Right ventricle myocardium inferior (tissue), 1 donor: ENCODE results near the gene AVEN. TPM values are rescaled to one million over a fixed set of nuclear protein-coding genes. Genes with fewer than 3 reads are reported as not detected.
"Not testable (repeated sequence)": the region's sequence is repeated elsewhere in the genome, so short reads cannot be mapped to it uniquely, and the experiment has no call there.

Experiments used
- ATAC-seq: fragments of 200-7000 bp; cut with Tn5 transposase; one replicate; pipeline ENCODE4 v1.9.1; 2020; ENCODE audit warnings: mild to moderate bottlenecking, moderate library complexity
- DNase-seq: peaks from one replicate; pipeline ENCODE4 v3.0.0; 2021; ENCODE audit errors: missing footprints
- intact Hi-C: fragments of 100-400 bp; cut with DNase I; formaldehyde crosslinking; loops from one replicate; pipeline ENCODE4 v1.11.0; 2022
- total RNA-seq: library from RNA; stranded (reverse); fragmentation: NEBNext Ultra II Directional; extraction: Animal tissue kit (Norgen Biotek cat#: 25700); gene quantifications from one replicate; pipeline ENCODE4 v1.2.1, GENCODE V29; 2021
- donor health status: DM: no; HTN: yes; CAD: no; lungs with severe emphysema.

The AVEN gene
- total RNA-seq, 1 donor from 2014 or later: 29.0 TPM

GRCh38 chr15:34046471-34047145, 7.6 kb upstream of the AVEN start:
- ATAC-seq (no peak), DNase-seq (no peak)
- intact Hi-C loops: no loop called here

- intact Hi-C loops: no loop called here
- ATAC-seq (no peak), DNase-seq (no peak)
Observed at GRCh38 chr15:34043813-34044212, 4.8 kb upstream of the AVEN start.

GRCh38 chr15:34043391-34043790, 4.4 kb upstream of the AVEN start:
- no peak for DNase-seq
- intact Hi-C loops: no loop called here
- ATAC-seq: no peak

GRCh38 chr15:34039790-34040113, 748 bp upstream of the AVEN start:
- no peak for ATAC-seq
- intact Hi-C loops: no loop called here

GRCh38 chr15:34038023-34038870, 757 bp downstream of the AVEN start:
- intact Hi-C loops: no loop called here
- ATAC-seq: peak; percentile 95
- peak; percentile 92 for DNase-seq

More at GRCh38 chr15:34039790-34040113, 748 bp upstream of the AVEN start:
- no peak for DNase-seq

- intact Hi-C loops: no loop called here
- DNase-seq: no peak
Observed at GRCh38 chr15:34031987-34032760, 6.8 kb downstream of the AVEN start.

GRCh38 chr15:34027606-34028005, 11.4 kb downstream of the AVEN start:
- DNase-seq (no peak), ATAC-seq (no peak)
- intact Hi-C loops: no loop called here

More at GRCh38 chr15:34031987-34032760, 6.8 kb downstream of the AVEN start:
- no peak for ATAC-seq

GRCh38 chr15:34025252-34025651, 13.8 kb downstream of the AVEN start:
- intact Hi-C loops: no loop called here
- ATAC-seq (no peak), DNase-seq (no peak)

- no peak for ATAC-seq
- intact Hi-C loops: no loop called here
- no peak for DNase-seq
Observed at GRCh38 chr15:34023907-34024306, 15.1 kb downstream of the AVEN start.

GRCh38 chr15:34019369-34019990, 19.5 kb downstream of the AVEN start:
- DNase-seq: no peak
- no peak for ATAC-seq
- intact Hi-C loops: no loop called here

GRCh38 chr15:34018738-34019137, 20.3 kb downstream of the AVEN start:
- DNase-seq, ATAC-seq, intact Hi-C loops: not testable (repeated sequence)

- ATAC-seq (no peak), DNase-seq (no peak)
- intact Hi-C loops: no loop called here
Observed at GRCh38 chr15:34018021-34018645, 20.9 kb downstream of the AVEN start.

GRCh38 chr15:34014556-34014955, 24.4 kb downstream of the AVEN start:
- intact Hi-C loops: no loop called here
- ATAC-seq: no peak

GRCh38 chr15:34013746-34014145, 25.3 kb downstream of the AVEN start:
- no peak for ATAC-seq
- intact Hi-C loops: no loop called here
- no peak for DNase-seq

More at GRCh38 chr15:34014556-34014955, 24.4 kb downstream of the AVEN start:
- DNase-seq: no peak

- no peak for ATAC-seq
- intact Hi-C loops: no loop called here
- DNase-seq: no peak
Observed at GRCh38 chr15:34012461-34013028, 26.5 kb downstream of the AVEN start.

- DNase-seq (no peak), ATAC-seq (no peak)
- intact Hi-C loops: no loop called here
Observed at GRCh38 chr15:34011481-34011880, 27.5 kb downstream of the AVEN start.

GRCh38 chr15:34010921-34011320, 28.1 kb downstream of the AVEN start:
- ATAC-seq: no peak
- no peak for DNase-seq
- intact Hi-C loops: no loop called here

GRCh38 chr15:34009656-34010055, 29.3 kb downstream of the AVEN start:
- ATAC-seq: no peak
- intact Hi-C loops: no loop called here
- DNase-seq: no peak
